OCI-LY7 (cell line): Measurements from ENCODE around the gene SLC17A8.

Experiments
- EZH2phosphoT487 ChIP-seq: fragments of 200-600 bp; sonication (generic); IDR thresholded peaks from 2 replicates; pipeline ENCODE4 v1.6.1; 2018; ENCODE audit warnings: low read depth, borderline replicate concordance, mild to moderate bottlenecking, mixed run types, antibody characterized with exemption, low read length, moderate library complexity, mixed read lengths
- TF ChIP-seq, protein P1 (sequence below): fragments of 200-600 bp; sonication (generic); conservative IDR thresholded peaks from 2 replicates; pipeline ENCODE4 v1.5.1; 2014; ENCODE audit warnings: mild to moderate bottlenecking, antibody characterized with exemption, low read length, moderate library complexity, mixed read lengths

DNA sequence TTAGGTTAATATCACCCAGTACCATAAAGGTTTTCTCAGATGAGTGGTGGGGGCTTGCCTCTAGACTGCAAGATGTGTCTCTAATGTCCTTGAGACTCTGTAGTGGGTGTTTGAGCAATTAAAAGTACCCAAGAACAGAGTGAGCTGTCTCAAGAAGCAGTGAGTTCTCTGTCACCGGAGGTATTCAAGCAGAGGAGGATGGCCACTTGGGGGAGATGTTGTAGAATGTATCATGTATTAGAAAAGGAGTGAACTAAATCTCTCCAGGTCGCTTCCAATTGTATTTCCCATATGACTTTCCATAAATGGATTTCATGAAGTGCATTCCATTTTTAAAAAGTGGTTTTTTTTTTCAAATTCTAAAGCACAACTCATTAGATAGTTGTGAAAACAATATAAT is 35.0 kb downstream of the SLC17A8 start:
- TF ChIP-seq EZH2phosphoT487 = no peak
- TF ChIP-seq, protein P1, sequence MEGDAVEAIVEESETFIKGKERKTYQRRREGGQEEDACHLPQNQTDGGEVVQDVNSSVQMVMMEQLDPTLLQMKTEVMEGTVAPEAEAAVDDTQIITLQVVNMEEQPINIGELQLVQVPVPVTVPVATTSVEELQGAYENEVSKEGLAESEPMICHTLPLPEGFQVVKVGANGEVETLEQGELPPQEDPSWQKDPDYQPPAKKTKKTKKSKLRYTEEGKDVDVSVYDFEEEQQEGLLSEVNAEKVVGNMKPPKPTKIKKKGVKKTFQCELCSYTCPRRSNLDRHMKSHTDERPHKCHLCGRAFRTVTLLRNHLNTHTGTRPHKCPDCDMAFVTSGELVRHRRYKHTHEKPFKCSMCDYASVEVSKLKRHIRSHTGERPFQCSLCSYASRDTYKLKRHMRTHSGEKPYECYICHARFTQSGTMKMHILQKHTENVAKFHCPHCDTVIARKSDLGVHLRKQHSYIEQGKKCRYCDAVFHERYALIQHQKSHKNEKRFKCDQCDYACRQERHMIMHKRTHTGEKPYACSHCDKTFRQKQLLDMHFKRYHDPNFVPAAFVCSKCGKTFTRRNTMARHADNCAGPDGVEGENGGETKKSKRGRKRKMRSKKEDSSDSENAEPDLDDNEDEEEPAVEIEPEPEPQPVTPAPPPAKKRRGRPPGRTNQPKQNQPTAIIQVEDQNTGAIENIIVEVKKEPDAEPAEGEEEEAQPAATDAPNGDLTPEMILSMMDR = 0 out of 2 replicates have a peak, but pooled peaks have one; percentile 23
